ENCODE results near the gene ABCA12.

Gene ABCA12

GRCh38 chr2:214902286-214902685 lies 236.1 kb downstream of the ABCA12 start:
- no peak for DNase-seq

GRCh38 chr2:214899751-214900150 lies 238.7 kb downstream of the ABCA12 start:
- no peak for DNase-seq

- DNase-seq, result no peak
Measured at GRCh38 chr2:214896274-214896673, 242.2 kb downstream of the ABCA12 start.

GRCh38 chr2:214895469-214895868 lies 243.0 kb downstream of the ABCA12 start:
- no peak for DNase-seq

- DNase-seq, result no peak
Measured at GRCh38 chr2:214889301-214889700, 249.1 kb downstream of the ABCA12 start.

- no peak for DNase-seq
Measured at GRCh38 chr2:214881647-214882202, 256.7 kb downstream of the ABCA12 start.
